GM18861 (cell line): ENCODE data around the gene APOO.
"Not testable (repeated sequence)": the region's sequence is repeated elsewhere in the genome, so short reads cannot be mapped to it uniquely, and the experiment has no call there.

Source experiments
- ATAC-seq: cut with Tn5 transposase; IDR thresholded peaks from one replicate; pipeline ENCODE4 v1.9.1; 2021; ENCODE audit not compliant: unreplicated experiment

APOO gene

GRCh38 chrX:23904096-23904495 is 3.6 kb downstream of the APOO start:
- ATAC-seq = no peak

GRCh38 chrX:23902419-23902818 is 5.3 kb downstream of the APOO start:
- ATAC-seq = no peak

DNA sequence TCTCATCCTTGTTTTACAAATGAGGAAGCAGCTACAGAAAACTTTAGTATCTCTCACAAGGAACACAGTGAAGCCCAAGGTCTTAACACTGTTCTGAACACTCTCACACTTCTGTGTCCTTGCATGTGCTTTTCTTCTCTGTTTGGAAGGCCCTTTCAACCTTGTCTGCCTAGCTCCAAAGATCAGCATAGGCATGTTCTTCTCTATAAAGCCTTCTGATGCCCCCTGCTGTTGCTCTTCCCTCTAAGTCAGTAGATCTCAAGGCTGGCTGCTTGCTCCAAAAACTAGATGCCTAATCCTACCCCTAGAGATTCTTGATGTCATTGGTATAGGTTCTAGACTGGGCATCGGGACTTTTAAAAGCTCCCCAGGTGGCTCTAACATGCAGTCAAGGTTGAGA is 5.9 kb downstream of the APOO start:
- peak; percentile 46 for ATAC-seq

DNA sequence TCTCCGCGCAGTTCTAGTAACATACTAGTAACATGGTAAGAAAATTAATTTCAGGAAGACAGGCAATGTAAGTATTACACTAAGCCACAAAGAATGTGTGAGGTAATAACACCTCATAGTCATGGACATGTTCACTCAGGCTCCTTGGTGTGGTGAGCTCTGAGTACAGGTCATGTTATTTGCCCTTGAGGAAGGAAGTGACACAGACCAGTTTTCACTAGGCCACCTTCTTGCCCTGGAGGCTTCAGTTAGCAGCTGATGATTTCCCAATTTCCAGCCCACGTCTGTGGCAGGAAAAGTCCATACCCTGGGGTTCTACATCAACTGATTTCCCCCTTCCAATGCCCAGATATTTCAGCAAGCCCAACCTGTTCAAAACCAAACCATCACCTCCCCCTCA is 6.7 kb downstream of the APOO start:
- ATAC-seq = peak; percentile 38

DNA sequence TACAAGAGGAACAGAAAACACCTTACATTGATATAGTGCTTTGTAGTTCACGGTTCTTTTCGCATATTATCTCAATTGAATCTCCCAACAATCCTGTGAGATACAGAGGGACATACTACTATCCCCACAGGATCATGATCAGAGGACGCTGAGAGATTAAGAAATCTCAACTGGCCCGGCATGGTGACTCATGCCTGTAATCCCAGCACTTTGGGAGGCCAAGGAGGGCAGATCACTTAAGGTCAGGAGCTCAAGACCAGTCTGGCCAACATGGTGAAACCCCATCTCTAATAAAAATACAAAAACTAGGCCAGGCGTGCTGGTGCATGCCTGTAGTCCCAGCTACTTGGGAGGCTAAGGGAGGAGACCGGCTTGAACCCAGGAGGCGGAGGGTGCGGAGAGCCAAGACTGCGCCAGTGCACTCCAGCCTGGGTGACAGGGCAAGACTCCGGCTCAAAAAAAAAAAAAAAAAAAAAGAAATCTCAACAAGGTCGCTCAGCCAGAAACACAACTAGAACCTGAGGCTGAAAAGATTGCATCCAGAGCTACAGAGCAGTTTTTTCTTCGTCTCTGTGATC is 7.4 kb downstream of the APOO start:
- ATAC-seq = no peak

DNA sequence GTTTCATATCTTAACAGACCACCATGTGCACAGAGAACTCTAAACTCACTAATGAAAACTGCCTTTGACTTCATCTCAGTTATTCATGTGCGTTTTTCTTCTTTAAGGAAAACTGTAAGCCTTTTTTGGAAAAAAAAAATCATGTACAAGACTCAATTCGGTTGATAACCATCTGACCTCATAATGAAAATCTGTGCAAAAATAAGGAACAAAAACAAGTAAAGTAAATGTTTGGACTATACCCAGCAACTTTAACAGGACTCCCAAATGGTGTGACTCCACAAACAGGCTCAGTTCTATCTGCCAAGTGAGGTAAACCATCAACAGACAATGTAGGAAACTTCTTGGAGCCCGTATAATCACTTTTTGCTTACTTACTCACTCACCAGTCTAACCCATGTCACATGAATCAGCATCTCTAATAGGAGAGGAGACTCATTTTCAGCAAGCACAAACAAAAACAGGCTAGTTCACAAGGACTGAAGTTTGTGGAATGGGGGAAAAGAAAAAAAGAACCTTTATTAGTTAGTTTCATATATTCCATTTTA is 9.3 kb downstream of the APOO start:
- ATAC-seq = no peak

DNA sequence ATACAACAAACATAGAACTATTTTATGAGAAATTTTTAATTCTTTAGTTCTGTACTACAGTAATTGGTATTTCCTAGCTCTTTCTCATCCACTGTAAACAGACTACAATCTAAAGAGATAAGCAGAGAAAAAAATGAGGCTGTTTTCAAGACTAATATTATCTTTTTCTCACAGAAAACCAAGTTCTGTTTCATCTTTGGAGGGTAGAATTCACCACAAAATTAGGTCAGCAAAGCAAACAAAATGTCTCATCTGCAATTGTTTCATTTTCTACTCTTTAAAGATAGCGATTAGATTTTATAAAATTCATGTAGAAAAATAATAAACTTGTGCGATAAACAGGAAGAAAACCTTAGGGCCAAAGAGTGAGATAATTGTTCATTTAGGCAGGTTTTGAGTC is 10.8 kb downstream of the APOO start:
- ATAC-seq = no peak

GRCh38 chrX:23896539-23896938 is 11.2 kb downstream of the APOO start:
- not testable (repeated sequence) for ATAC-seq

GRCh38 chrX:23894993-23895392 is 12.7 kb downstream of the APOO start:
- not testable (repeated sequence) for ATAC-seq

DNA sequence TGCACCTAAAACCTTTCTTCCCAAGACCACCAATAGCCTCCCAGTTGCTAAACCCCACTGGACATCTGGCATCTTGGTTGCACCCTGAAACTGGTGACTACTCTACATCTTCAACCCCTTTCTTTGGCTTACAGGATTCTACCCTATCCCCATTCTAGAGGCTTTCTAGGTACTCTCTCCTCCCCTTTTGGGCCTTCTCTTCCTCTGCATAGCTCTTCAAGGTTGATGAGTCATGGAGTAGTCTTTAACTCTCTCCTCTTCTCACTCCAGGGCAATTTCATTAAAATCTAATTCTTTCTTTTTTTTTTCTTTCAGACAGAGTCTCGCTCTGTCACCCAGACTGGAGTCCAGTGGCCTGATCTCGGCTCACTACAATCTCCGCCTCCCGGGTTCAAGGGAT is 16.8 kb downstream of the APOO start:
- ATAC-seq = no peak

GRCh38 chrX:23888887-23889501 is 18.7 kb downstream of the APOO start:
- no peak for ATAC-seq

GRCh38 chrX:23887918-23888317 is 19.8 kb downstream of the APOO start:
- ATAC-seq = no peak

DNA sequence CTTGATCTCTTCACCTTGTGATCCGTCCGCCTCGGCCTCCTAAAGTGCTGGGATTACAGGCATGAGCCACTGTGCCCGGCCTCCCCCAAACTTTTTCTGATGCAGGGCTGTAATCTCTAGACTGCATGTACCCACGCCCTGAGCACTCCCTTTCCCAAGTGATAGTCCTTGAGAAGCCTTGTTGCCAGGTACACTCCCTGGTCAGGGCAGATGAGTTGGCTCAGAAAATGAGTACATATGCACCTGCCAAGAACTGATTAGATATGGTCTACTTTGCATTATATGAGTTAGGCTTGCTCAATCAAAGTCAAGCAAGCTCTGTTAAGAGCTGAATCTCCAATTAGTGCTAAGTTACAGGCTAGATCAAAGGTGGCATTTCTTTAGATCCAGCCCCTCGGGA is 20.3 kb downstream of the APOO start:
- no peak for ATAC-seq

GRCh38 chrX:23885803-23886202 is 21.9 kb downstream of the APOO start:
- no peak for ATAC-seq

DNA sequence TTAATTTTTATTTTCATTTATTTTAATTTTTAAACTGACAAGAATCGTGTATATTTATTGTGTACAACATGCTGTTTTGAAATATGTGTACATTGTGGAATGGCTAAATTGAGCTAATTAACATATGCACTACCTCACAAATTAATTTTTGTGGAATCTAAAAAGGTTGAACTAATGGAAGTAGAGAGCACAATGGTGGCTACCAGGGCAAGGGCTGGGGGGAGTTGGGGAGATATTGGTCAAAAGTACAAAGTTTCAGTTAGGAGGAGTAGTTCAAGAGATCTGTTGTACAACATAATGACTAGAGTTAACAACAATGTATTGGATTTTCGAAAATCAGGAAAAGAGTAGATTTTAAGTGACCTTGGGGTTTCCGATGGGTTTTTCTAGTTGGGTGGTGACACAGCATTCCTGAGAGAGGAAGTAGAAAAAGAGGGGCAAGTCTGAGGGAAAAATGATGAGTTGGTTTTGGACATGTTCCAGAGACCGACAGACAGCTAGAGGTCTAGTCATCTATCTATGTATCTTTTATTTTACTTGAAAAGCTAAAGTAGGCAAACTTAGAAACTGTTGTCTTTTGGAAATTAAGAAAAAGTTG is 23.2 kb downstream of the APOO start:
- no peak for ATAC-seq

GRCh38 chrX:23883737-23884354 is 23.9 kb downstream of the APOO start:
- ATAC-seq = no peak

DNA sequence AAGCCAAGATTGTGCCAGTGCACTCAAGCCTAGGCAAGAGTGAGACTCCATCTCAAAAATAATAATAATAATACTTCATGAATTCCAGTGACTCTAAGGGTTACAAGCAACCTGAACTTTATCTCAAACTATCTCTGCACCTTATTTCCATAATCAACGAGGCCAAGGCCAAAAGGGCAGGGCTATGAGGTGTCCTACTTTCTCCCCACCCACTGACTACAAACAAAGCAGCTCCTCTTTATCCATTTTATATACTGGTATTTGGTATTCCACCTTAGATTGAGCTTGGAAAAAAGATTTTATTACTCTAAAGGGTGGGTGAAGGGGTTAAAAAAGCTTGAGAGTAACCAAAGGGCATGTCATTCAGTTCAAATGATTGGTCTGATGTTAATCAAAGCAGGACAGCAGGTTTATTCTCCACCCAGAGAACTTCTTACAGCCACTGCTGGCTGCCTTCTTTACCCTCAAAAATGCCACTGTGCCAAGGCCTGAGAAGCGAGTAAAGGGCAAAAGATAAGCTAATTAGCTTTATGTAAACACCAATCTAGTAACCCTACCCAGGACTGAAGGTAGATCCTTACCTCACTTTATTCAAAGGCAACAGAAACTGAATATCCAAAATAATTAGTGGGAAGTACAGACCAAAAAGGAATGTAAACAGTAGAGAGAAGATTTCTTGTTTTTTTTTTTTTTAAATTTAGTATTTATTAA is 28.2 kb downstream of the APOO start:
- ATAC-seq = no peak

- no peak for ATAC-seq
These were observed 35.7 kb downstream of the APOO start for GRCh38 chrX:23871905-23872546.

GRCh38 chrX:23870041-23870440 is 37.7 kb downstream of the APOO start:
- ATAC-seq = no peak

DNA sequence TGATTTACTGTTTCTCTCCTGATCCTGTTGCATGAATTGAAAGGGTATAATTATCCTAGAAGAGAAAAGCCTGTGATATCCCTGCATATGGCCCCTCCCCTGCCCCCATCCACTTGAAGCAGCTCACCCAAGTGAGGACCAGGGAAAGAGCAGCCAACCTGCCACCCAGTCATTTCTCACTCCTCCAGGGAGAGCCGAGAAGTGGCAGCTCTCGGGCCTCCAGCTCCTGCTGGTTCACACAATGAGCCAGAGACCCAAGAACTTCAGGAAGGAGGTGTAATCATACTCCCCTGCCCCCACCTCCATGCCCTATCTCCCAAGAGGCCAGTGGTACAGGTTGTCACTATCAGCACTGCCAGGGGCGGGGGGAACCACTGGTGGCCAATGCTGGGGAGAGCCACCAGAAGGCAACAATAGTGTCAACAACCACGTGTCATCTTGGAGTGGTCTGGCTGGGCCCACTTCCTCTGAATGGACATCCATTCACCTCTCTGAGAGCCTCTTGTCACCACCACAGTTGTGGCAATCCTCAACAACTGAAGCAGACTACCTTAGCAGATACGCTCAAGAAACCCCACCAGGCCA is 42.9 kb downstream of the APOO start:
- ATAC-seq = no peak

- not testable (repeated sequence) for ATAC-seq
These were observed 45.8 kb downstream of the APOO start for GRCh38 chrX:23861952-23862351.
